Activated T-cell treated with anti-CD3 and anti-CD28 coated beads for 1 hour (primary cell): ENCODE results near the gene ALCAM.

Experiments used
- DNase-seq: peaks from one replicate; pipeline ENCODE4 v3.0.0-alpha.2; 2020; ENCODE audit warnings: low read depth

ALCAM gene

DNA sequence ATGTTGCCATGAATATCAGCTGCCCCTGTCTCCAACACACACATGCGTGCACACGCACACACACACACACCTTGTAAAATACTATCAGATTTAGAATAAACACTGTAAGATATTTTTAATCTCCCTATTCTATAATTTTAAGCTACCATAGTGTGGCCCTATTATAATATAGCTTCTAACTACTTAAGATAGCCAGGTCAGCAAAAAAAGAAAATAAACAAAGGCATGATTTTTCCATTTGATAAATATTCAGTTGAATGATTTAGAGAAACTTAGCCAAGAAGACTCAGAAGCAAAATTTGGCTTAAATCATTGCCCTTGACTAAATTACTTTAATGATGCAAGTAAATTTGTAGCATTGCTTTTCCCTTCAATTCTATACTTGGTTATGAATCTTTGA is 162.2 kb downstream of the ALCAM start:
- DNase-seq = no peak

DNA sequence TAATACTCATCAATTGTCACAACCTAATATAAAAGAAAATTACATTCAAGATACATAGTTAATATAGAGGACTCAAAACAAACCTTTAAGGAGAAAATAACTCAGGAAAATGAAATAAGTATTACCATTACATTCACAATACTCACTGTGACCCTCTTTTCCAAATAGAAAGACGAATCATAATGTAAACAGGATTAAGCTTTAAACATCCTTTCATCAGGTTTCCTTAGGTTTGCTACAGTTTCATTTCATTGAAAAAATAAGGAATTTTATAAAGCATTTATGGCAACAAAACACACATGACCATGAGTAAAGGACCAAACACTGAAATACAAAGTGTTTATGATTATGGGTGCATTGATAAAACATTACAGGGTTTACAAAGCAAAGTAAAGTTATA is 162.7 kb downstream of the ALCAM start:
- no peak for DNase-seq

DNA sequence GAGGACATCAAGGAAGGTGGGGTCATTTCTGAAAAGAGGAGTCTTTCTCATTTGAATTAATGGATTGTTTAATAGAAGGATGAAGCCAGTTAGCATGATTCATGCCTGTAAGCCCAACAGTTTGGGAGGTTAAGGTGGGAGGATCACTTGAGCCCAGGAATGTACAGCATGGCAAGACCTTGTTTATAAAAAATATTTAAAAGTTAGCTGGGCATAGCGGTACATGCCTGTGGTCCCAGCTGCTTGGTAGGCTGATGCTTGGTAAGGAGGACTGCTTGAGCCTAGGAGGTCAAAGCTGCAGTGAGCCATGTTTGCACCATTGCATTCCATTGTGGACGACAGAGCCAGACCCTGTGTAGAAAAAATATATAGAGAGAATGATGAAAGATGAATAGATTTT is 165.5 kb downstream of the ALCAM start:
- DNase-seq = no peak

DNA sequence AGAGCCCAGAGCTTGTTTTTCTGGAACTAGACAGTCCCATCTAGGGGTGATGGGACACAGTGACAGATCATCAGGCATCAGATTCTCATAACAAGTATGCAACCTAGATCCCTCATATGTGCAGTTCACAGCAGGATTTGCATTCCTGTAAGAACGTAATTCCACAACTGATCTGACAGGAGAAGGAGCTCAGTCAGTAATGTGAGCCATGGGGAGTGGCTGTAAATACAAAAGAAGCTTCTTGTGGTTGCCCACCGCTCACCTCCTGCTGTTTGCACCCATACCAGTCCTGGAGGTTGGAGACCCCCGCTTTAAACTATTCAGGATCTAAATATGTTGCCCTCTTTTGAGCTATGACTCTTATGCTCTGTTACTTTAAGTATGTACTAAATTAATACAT is 167.3 kb downstream of the ALCAM start:
- DNase-seq = no peak

DNA sequence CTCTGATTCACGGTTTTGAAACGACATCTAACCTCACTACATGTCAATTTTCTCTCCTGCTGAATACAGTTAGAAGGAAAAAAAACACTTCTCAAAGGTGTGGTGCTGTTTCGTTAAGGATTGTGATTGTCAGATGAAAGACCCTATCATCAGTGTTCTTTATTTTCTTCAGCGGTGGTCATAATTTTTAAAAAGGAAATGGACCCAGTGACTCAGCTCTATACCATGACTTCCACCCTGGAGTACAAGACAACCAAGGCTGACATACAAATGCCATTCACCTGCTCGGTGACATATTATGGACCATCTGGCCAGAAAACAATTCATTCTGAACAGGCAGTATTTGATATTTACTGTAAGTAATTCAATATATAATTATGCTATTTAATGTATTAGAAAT is 167.8 kb downstream of the ALCAM start:
- DNase-seq = no peak

DNA sequence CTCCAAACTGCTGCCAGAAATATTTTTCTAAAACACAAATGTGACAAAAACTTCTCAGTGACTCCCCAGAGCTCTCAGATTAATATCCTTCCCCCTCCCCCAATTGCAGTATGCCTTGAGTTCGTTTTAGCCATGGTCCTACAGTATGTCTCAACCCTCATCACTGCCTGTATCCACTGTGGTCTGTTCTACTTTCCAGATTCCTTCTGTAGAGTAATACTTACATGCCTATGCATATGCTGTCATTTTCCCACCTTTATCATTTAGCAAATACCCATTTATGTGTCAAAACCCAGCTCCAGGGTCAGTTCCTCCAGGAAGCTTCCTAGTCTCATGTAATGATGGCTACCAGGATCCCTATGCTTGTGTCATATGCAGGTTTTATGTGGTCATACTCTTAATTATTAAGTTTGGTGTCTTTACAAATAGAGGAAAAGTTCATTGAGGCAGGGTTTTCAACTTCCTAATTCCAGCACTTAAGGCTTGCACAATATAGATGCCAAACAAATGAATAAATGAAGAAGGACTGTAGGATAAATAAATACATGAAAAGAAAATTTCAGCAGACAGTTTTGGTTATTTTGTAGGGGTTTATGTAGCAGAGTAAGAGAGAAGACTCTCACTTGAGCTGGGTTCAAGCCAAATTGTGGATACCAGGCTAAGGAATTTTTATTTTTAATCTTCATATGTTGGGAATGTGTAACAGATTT is 170.8 kb downstream of the ALCAM start:
- DNase-seq = no peak

DNA sequence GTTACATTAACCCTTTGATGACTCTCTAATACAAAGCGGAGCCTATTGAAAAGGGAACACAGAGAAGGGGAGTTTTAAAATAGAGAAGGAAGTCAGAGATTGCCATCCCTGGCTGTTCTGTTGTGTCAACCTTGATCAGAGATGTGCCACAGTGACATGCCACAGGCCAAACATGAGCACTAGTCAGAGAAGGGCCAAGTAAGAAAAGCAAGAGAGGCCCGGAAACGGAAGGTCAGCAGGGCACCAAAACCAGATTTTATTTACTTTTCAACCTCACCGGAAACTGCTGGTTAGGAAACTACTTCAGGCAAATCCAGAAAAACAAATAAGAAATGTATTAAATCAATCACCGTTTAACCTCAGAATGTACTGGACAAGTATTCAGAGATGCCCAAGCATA is 171.8 kb downstream of the ALCAM start:
- no peak for DNase-seq

DNA sequence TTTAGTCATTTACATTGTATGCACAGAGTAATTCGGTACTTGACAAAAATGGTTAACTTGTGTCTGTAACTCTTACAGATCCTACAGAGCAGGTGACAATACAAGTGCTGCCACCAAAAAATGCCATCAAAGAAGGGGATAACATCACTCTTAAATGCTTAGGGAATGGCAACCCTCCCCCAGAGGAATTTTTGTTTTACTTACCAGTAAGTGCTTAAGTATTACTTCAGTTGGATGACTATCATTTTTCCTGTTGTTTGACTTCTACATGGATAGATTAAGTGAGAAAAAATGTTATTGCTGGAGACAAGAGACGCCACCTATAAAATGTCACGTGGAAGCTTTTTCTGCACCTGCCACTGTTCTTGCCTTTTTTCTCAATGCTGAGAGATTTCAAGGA is 173.2 kb downstream of the ALCAM start:
- DNase-seq = no peak

DNA sequence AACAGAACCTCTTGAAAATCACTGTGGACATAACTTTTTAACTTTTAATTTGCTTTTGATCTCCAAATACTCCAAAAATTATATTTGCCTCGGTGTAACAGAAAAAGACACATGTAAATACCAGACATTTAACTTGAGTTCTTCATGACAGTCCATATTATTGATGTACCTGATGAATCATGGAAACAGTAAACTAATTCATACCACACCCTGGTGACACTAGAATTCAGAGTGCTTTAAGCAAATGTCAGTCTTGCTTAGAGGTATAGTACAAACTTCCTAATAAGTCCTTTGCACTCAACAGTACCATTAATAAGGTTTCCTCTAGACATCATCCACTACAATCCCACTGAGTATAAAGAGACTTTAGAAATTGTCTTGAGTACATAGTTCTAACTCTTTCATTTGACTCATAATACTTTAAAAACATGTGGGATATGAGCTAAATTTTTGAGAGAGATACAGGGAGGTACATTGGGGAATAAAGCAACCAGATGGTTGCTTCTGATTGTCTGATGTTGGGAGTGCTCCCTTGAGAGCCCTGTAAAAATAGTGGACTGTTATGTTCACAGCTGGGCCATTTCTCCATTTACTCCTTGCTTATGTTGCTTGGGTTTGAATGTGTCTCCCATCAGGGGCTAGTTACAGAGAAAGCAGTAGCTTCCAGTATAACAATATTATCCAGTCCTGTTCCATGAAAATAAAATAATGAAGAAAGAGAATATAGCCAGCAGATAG is 175.7 kb downstream of the ALCAM start:
- no peak for DNase-seq

DNA sequence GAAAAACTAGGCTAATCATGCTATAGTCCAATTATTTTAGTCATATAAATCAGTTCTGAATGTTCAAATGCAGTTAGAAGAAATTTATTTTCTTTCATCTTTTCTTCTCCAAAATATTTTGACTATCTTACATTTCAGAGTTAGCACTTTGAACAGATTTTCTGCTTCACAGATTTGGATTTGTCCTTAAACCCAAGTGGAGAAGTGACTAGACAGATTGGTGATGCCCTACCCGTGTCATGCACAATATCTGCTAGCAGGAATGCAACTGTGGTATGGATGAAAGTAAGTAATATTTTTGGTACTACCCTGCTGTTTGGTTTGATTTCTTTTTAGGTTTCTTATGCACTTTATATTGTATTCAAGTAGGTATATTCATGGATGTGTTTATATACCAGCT is 178.3 kb downstream of the ALCAM start:
- DNase-seq = no peak

DNA sequence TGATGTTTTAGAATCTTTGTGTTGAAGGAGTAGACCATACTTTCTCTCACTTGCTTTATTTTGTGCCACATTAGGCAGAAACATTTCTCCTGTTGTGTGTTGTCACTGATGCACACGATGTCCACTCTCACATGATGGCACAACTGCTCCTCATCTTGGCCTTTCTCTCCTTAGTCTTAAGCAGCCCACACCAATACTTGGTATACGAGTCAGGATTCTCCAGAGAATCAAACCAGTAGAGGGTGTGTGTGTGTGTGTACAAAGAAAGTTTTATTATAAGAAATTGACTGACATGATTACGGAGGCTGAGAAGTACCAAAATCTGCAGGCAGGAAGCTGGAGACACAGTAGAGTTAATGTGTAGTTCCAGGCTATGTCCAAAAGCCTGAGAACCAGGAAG is 187.1 kb downstream of the ALCAM start:
- no peak for DNase-seq

DNA sequence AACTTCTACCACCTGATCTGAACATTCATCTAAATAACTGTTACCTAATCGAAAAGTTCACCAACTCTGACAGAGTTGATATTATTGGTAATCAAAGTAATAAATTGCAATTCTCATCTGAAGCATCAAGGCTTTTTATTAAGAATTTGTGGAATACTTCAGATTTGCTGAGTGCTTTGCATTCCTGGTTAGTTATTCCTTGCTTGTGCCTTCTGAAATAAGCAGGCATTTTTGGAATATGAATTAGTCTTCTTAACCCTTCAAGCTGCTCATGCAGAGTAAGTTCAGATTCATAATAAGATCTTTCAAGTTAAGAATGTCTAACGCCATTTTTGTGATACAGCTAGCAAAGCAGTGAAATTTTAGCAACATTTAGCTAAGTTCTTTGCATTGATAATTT is 188.5 kb downstream of the ALCAM start:
- no peak for DNase-seq

DNA sequence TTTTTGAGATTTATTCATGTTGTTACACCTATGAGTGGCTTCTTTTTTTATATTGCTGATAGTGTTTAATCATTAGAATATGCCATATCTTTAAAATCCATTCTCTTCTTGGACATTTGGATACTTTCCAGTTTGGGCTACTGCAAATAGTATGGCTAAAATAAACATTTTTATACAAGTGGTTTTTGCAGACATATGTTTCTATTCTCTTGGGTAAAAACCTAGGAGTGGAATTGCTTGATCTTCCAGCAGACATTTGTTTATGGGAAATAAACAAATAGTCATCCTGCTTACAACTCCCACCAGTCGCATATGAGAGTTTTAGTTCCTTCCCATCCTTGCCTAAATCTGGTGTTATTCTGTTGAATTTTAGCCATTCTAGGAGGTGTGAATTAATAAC is 193.1 kb downstream of the ALCAM start:
- no peak for DNase-seq

DNA sequence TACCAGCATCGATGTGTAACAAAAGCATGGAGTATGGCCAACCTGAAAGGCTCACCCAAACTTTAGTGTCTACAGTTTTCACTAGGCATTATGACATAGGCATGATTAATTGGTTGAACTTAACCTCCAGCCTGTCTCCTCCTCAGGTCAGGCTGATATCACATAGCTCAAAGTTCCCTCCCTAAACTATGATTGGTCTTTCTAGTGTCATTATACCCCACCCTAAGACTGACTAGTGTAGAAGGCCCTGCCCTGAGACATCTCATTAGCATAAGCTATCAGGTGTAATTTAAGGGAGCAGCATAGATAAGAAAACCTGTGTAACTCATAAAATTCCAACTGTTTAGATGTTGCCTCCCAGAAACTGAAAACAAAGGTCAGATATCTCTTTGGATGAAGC is 195.2 kb downstream of the ALCAM start:
- no peak for DNase-seq

DNA sequence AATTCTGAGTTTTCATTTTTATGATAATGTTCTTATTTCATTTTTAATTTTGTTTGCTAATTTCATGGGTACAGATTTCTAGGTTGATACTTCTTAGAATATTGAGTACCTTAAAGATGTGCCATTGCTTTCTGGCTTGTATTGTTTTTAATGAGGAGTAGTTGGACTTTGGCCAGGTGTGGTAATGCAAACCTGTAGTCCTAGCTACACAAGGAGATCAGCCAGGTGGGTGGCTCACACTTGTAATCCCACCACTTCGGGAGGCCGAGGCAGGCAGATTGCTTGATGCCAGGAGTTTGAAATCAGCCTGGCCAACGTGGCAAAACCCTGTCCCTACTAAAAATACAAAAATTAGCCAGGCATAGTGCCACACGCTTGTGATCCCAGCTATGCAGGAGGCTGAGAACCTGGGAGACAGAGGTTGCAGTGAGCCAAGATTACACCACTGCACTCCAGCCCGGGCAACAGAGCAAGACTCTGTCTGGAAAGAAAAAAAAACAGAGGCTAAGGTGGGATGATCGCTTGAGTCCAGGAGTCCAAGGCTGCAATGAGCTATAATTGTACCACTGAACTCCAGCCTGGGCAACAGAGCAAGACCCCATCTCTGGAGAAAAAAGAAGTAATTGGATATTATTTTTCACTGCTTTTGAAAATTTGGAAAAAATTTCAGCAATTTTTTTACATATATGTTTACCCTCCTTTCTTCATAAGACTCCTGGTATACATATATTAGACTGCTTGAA is 198.0 kb downstream of the ALCAM start:
- no peak for DNase-seq

DNA sequence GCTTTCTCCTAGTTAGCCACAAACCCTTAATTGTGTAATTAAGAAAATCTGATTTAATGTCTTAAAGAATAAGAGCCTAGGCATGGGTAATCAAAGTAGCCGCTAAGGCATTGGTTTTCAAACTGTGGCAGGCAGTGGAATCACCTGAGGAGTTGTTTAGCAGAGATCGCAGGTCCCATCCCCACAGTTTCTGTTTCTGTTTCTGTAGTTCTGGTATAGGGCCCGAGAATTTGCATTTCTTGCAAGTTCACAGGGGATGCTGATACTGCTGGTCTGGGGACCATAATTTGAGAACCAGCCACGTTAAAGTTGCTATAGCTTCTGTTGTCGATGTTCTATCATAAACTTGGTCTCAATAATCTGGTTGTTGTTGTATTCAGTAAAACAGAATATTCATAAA is 204.3 kb downstream of the ALCAM start:
- no peak for DNase-seq

DNA sequence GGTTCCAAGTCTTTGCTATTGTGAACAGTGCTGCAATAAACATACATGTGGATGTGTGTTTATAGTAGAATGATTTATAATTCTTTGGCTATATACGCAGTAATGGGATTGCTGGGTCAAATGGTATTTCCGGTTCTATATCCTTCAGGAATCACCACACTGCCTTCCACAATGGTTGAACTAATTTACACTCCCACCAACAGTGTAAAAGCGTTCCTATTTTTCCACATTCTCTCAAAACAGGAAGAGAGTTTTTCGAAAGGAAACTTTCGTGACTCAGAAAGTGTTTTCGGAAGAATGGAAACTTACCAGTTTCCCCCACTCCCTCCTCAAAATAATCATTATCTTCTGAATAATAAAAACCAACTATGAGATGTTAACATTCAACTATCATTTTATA is 205.8 kb downstream of the ALCAM start:
- no peak for DNase-seq

DNA sequence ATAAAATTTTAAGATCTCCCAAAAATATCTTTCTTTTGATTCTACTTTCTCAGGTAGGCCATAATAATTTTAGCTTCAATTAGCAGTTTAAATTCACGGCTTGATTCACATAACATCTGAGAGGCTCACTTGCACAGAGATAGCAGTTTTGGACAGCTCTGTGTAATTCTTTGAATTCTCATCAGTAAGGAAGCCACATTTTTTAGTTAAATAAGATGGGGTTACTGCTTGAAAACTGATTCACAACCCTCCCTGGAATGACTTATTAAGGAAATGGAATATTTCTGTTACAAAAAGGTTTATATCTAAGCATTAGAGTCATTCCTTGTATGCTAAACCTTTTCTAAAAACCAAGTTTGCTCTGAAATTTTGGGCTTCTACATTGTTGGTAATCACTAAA is 212.7 kb downstream of the ALCAM start:
- DNase-seq = no peak

DNA sequence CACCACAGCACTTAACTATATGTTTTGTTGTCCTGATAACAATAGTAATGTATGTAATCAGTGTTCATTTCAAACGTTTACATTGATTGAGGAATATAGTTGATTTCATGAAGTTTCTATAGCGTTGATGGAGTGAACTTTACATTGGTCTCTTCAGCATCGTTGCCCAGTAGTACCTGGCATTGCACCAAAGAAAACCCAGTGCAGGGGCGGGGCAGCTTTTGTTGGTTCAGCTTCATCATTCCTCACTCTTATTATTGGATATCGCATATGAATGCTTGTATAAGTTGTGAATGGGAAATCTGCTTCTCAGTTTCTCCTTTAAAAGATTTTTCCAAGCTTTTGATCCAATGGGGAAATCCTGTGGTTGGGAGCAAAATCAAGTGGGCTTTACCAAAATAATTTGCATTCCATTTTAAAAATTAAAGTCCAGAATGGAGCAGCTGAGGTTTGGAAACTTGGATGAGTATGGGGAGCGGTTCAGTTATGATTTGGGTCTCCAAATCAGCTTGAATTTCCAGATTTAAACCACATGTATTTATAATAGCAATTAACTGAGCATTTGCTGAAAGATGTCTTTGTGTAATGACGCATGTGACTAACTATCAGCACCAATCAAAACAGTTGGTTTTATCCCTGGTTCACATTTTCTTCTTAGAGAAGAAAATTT is 213.7 kb downstream of the ALCAM start:
- no peak for DNase-seq

DNA sequence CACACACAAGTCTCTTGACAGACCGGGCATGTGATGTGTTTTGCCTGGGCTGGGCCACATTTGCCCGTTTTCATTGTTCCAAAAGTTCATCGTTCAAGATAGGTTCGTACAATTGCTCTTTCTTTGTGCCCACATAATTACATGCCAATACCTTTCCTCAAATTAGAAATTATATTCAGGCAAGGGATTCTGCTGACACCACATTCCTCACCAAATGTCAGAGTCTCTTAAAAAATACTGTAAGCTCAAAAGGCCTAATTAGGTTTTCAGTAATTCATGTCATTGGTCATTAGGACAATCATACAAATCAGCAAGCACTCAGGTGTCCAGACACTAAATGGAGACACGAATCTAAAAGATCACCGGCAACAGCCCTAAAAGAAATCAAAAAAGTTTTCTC is 215.3 kb downstream of the ALCAM start:
- no peak for DNase-seq

DNA sequence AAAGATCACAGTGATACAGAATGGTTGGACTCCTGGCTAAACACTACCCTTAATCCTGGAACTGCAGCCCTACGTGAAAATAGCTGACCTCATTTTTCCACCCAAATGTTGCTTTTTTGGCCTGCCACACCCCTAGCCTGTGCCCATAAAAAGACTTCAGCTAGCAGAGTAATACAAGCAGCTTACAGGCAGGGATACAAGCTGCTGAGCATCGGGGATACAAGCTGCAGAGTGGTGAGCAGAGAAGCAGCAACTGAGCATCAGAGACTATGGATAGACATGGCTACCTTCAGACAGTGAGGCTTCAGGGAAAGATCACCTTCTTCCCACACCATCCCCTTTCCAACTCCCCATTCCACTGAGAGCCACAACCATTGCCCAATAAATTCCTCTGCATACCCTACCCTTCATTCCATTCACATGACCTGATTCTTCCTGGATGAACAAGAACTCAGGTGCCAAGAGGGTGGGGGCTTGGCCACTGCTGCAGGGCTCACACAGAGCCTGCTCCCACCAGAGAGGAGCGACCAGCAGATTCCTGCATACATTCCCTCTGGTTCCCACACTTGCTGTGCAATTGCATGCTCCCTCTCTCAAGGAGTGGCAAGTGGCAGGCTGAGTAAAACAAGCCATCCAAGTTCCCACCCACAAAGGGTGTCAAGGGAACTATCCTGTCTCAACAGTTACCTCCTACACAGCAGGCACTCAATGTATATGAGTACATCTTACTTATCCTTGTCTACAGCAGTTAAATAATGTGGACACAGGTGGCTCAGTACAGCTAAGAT is 217.5 kb downstream of the ALCAM start:
- DNase-seq = no peak

DNA sequence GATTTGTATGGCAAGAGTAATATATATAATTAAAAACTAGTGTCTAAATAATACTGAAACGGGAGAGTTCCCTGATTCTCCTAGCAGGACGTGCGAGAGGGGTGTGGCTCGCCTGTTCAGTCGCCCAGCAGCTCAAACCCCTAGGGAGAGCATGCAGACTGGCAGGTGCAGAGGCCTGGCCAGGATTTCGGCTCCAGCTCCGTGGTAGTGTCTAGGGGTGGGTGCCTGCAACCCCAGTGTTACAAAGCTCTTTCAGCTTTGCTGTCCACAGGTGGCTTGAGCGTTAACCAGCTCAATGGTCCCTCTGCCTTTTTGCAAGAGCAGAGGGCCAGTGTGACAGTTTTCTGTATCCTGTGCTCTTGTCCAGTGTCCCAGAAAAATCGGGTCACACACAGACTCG is 226.6 kb downstream of the ALCAM start:
- no peak for DNase-seq
